WTC11 (cell line): ENCODE measurements around the gene UCP3. TPM values are rescaled to one million over a fixed set of nuclear protein-coding genes. Genes with fewer than 3 reads are reported as not detected.

Experiments used
- ATAC-seq: fragments of 200-7000 bp; cut with Tn5 transposase; 2 replicates; pipeline ENCODE4 v1.10.0; 2021; ENCODE audit warnings: mild to moderate bottlenecking, moderate library complexity
- CTCF ChIA-PET: fragments of 300-600 bp; sonication (Branson Sonifier 250); formaldehyde crosslinking; loops from one replicate; lab custom pipeline; 2021; ENCODE audit warnings: antibody characterized with exemption; lab: Charles Lee
- POLR2A ChIA-PET: fragments of 350-600 bp; sonication (Branson Sonifier 250); formaldehyde crosslinking; loops from one replicate; lab custom pipeline; 2021; ENCODE audit warnings: antibody characterized with exemption; lab: Charles Lee
- DNase-seq: peaks from one replicate; pipeline ENCODE4 v3.0.0; 2021; ENCODE audit warnings: low spot score
- H3K27ac Mint-ChIP-seq: 2 replicates; pipeline ENCODE4 v1.8.0; 2021; ENCODE audit warnings: mixed read lengths
- H3K27me3 Mint-ChIP-seq: 2 replicates; pipeline ENCODE4 v1.8.0; 2021; ENCODE audit warnings: low read depth, mild to moderate bottlenecking, moderate library complexity, mixed read lengths
- H3K36me3 Mint-ChIP-seq: 2 replicates; pipeline ENCODE4 v1.8.0; 2021; ENCODE audit warnings: mixed read lengths
- H3K4me1 Mint-ChIP-seq: 2 replicates; pipeline ENCODE4 v1.8.0; 2022; ENCODE audit warnings: mixed read lengths
- H3K4me3 Mint-ChIP-seq: 2 replicates; pipeline ENCODE4 v1.8.0; 2021; ENCODE audit warnings: mild to moderate bottlenecking, moderate library complexity, mixed read lengths
- H3K9me3 Mint-ChIP-seq: 2 replicates; pipeline ENCODE4 v1.8.0; 2021; ENCODE audit warnings: mixed read lengths
- ATF1 ChIP-seq: sonication (generic); formaldehyde crosslinking; IDR thresholded peaks from 2 replicates; pipeline ENCODE4 v1.8.1; 2023; ENCODE audit warnings: mild to moderate bottlenecking, moderate library complexity, missing genetic modification reagents
- CREM ChIP-seq: sonication (generic); formaldehyde crosslinking; IDR thresholded peaks from 2 replicates; pipeline ENCODE4 v1.8.1; 2022; ENCODE audit warnings: mild to moderate bottlenecking, missing genetic modification reagents, moderate library complexity
- FOXP1 ChIP-seq: sonication (generic); formaldehyde crosslinking; IDR thresholded peaks from 2 replicates; pipeline ENCODE4 v1.8.0; 2022; ENCODE audit warnings: missing genetic modification reagents, mild to moderate bottlenecking, moderate library complexity, borderline replicate concordance
- HMGA2 ChIP-seq: fragments of 250-450 bp; sonication (Bioruptor Pico); IDR thresholded peaks from 2 replicates; pipeline ENCODE4 v1.4.0; 2021; ENCODE audit warnings: mild to moderate bottlenecking, moderate library complexity
- JAZF1 ChIP-seq: fragments of 250-450 bp; sonication (Bioruptor Pico); IDR thresholded peaks from 2 replicates; pipeline ENCODE4 v1.9.0; 2021; ENCODE audit warnings: moderate library complexity, mild to moderate bottlenecking, inconsistent platforms
- KAT7 ChIP-seq: sonication (generic); formaldehyde crosslinking; IDR thresholded peaks from 2 replicates; pipeline ENCODE4 v1.8.1; 2023; ENCODE audit warnings: missing genetic modification reagents, mild to moderate bottlenecking, borderline replicate concordance
- MXD4 ChIP-seq: fragments of 250-450 bp; sonication (Bioruptor Pico); IDR thresholded peaks from 2 replicates; pipeline ENCODE4 v1.8.0; 2021; ENCODE audit warnings: mild to moderate bottlenecking, moderate library complexity, borderline replicate concordance
- MYBL2 ChIP-seq: sonication (generic); formaldehyde crosslinking; IDR thresholded peaks from 2 replicates; pipeline ENCODE4 v1.8.1; 2023; ENCODE audit warnings: mild to moderate bottlenecking, moderate library complexity, missing genetic modification reagents
- NFE2L1 ChIP-seq: sonication (generic); formaldehyde crosslinking; IDR thresholded peaks from 2 replicates; pipeline ENCODE4 v1.8.1; 2023; ENCODE audit warnings: missing genetic modification reagents
- NFYB ChIP-seq: sonication (generic); formaldehyde crosslinking; conservative IDR thresholded peaks from 2 replicates; pipeline ENCODE4 v1.8.0; 2022; ENCODE audit warnings: low read depth, missing genetic modification reagents
- PRRX2 ChIP-seq: fragments of 250-450 bp; sonication (Bioruptor Pico); IDR thresholded peaks from 2 replicates; pipeline ENCODE4 v1.8.0; 2021; ENCODE audit warnings: mild to moderate bottlenecking
- RORB ChIP-seq: fragments of 250-450 bp; sonication (Bioruptor Pico); IDR thresholded peaks from 2 replicates; pipeline ENCODE4 v1.9.0; 2021; ENCODE audit warnings: mild to moderate bottlenecking
- TEAD4 ChIP-seq: sonication (generic); formaldehyde crosslinking; IDR thresholded peaks from 2 replicates; pipeline ENCODE4 v1.8.0; 2022; ENCODE audit warnings: mild to moderate bottlenecking, missing genetic modification reagents
- ZNF219 ChIP-seq: sonication (generic); formaldehyde crosslinking; IDR thresholded peaks from 2 replicates; pipeline ENCODE4 v1.8.0; 2023; ENCODE audit warnings: missing genetic modification reagents, mild to moderate bottlenecking, borderline replicate concordance
- ZNF671 ChIP-seq: fragments of 250-450 bp; sonication (Bioruptor Pico); IDR thresholded peaks from 2 replicates; pipeline ENCODE4 v1.8.0; 2021; ENCODE audit warnings: mild to moderate bottlenecking
- total RNA-seq: library from RNA; stranded (reverse); gene quantifications from 3 replicates; pipeline ENCODE4 v1.2.3, GENCODE V29; 2021
- TF ChIP-seq, protein P1 (sequence below): fragments of 250-450 bp; sonication (Bioruptor Pico); IDR thresholded peaks from 2 replicates; pipeline ENCODE4 v1.9.0; 2021; ENCODE audit warnings: mild to moderate bottlenecking, borderline replicate concordance
- TF ChIP-seq, protein P2 (sequence below): fragments of 200-600 bp; IDR thresholded peaks from 2 replicates; pipeline ENCODE4 v1.8.0; 2022; ENCODE audit warnings: antibody characterized with exemption
- TF ChIP-seq, protein P3 (sequence below): sonication (generic); formaldehyde crosslinking; IDR thresholded peaks from 2 replicates; pipeline ENCODE4 v1.8.1; 2023; ENCODE audit warnings: mild to moderate bottlenecking, missing genetic modification reagents
- TF ChIP-seq, protein P4 (sequence below): sonication (generic); formaldehyde crosslinking; IDR thresholded peaks from 2 replicates; pipeline ENCODE4 v1.8.0; 2022; ENCODE audit warnings: mild to moderate bottlenecking, missing genetic modification reagents
- TF ChIP-seq, protein P5 (sequence below): sonication (generic); formaldehyde crosslinking; IDR thresholded peaks from 2 replicates; pipeline ENCODE4 v1.8.1; 2022; ENCODE audit warnings: mild to moderate bottlenecking, missing genetic modification reagents, moderate library complexity, borderline replicate concordance
- TF ChIP-seq, protein P6 (sequence below): sonication (generic); formaldehyde crosslinking; IDR thresholded peaks from 2 replicates; pipeline ENCODE4 v1.8.0; 2022; ENCODE audit warnings: mild to moderate bottlenecking, missing genetic modification reagents
- TF ChIP-seq, protein P7 (sequence below): sonication (generic); formaldehyde crosslinking; IDR thresholded peaks from 2 replicates; pipeline ENCODE4 v1.8.1; 2022; ENCODE audit warnings: mild to moderate bottlenecking, moderate library complexity, missing genetic modification reagents
- TF ChIP-seq, protein P8 (sequence below): sonication (generic); formaldehyde crosslinking; IDR thresholded peaks from 2 replicates; pipeline ENCODE4 v1.8.1; 2022; ENCODE audit warnings: missing genetic modification reagents, borderline replicate concordance

Gene UCP3
- total RNA-seq, 1 experiment from 2014 or later, result 0.55 TPM

DNA sequence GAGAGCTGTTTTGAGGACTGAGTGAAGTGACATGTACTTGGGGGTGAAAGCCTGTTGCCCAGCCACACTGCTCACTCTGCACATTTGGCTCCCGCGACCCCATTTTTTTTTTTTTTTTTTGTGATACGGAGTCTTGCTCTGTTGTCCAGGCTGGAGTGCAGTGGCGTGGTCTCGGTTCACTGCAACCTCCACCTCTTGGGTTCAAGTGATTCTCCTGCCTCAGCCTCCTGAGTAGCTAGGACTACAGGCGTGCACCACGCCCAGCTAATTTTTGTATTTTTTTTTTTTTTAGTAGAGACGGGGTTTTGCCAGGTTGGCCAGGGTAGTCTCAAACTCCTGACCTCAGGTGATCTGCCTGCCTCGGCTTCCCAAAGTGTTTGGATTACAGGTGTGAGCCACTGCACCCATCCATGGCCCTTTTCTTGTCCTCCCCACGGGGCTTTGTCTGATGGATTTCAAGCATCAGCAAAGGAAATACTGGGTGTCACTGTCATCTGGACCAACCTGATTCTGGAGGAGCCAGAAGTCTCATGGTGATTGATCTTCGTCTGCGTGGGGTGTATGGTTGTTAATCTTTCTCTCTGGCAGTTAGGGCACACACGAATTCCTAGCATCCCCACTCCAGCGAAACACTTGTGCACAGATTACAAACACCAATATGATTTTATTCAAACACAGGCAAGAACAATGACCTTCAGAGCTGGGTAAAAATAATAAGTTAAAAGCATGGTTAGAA is 3.4 kb upstream of the UCP3 start (continued):
- TF ChIP-seq, protein P1, sequence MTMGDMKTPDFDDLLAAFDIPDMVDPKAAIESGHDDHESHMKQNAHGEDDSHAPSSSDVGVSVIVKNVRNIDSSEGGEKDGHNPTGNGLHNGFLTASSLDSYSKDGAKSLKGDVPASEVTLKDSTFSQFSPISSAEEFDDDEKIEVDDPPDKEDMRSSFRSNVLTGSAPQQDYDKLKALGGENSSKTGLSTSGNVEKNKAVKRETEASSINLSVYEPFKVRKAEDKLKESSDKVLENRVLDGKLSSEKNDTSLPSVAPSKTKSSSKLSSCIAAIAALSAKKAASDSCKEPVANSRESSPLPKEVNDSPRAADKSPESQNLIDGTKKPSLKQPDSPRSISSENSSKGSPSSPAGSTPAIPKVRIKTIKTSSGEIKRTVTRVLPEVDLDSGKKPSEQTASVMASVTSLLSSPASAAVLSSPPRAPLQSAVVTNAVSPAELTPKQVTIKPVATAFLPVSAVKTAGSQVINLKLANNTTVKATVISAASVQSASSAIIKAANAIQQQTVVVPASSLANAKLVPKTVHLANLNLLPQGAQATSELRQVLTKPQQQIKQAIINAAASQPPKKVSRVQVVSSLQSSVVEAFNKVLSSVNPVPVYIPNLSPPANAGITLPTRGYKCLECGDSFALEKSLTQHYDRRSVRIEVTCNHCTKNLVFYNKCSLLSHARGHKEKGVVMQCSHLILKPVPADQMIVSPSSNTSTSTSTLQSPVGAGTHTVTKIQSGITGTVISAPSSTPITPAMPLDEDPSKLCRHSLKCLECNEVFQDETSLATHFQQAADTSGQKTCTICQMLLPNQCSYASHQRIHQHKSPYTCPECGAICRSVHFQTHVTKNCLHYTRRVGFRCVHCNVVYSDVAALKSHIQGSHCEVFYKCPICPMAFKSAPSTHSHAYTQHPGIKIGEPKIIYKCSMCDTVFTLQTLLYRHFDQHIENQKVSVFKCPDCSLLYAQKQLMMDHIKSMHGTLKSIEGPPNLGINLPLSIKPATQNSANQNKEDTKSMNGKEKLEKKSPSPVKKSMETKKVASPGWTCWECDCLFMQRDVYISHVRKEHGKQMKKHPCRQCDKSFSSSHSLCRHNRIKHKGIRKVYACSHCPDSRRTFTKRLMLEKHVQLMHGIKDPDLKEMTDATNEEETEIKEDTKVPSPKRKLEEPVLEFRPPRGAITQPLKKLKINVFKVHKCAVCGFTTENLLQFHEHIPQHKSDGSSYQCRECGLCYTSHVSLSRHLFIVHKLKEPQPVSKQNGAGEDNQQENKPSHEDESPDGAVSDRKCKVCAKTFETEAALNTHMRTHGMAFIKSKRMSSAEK, result no peak
- TF ChIP-seq ZNF671 (CRISPR knock-in tag), result no peak
- no peak for TF ChIP-seq CREM (CRISPR knock-in tag)
- no peak for TF ChIP-seq ATF1 (CRISPR knock-in tag)
- no peak for TF ChIP-seq KAT7 (CRISPR knock-in tag)
- no peak for TF ChIP-seq RORB (CRISPR knock-in tag)
- TF ChIP-seq PRRX2, result no peak

DNA sequence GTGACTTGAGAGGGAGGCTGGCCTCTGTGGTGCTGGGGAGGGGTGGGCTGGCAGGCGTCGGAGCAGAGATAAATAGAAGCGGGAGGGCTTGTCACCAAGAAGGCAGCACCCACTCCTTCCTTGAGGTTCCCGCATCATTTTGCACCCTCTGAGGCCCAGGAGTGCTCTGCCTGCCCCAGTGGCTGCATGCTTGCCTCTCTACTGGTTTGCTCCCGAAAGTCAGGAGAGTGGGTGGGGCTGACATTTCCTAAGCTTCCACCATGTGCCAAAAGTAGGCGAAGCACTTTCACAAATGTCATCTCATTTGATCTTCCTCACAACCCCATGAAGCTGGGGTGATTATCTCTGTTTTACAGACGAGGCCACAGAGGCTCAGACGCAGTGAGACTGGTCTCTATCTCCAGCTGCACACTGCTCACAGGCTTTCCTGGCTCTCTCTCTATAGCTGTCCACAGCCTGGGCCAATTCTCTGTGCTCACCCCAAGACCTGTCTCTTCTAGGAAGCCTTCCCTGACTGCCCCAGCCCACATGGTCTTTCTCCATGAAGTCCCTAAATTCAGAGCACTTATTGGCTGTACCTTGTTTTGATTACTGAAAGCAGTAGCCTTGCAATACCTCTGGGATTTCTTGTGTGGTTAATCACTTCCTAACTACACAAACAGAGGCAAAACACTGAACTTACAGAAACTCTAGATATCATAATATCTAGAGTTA is 2.6 kb upstream of the UCP3 start:
- TF ChIP-seq ZNF219 (CRISPR knock-in tag), result no peak
- TF ChIP-seq, protein P2, sequence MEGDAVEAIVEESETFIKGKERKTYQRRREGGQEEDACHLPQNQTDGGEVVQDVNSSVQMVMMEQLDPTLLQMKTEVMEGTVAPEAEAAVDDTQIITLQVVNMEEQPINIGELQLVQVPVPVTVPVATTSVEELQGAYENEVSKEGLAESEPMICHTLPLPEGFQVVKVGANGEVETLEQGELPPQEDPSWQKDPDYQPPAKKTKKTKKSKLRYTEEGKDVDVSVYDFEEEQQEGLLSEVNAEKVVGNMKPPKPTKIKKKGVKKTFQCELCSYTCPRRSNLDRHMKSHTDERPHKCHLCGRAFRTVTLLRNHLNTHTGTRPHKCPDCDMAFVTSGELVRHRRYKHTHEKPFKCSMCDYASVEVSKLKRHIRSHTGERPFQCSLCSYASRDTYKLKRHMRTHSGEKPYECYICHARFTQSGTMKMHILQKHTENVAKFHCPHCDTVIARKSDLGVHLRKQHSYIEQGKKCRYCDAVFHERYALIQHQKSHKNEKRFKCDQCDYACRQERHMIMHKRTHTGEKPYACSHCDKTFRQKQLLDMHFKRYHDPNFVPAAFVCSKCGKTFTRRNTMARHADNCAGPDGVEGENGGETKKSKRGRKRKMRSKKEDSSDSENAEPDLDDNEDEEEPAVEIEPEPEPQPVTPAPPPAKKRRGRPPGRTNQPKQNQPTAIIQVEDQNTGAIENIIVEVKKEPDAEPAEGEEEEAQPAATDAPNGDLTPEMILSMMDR, result no peak
- TF ChIP-seq JAZF1 (CRISPR knock-in tag), result no peak
- no peak for TF ChIP-seq NFYB (CRISPR knock-in tag)
- TF ChIP-seq, protein P3, sequence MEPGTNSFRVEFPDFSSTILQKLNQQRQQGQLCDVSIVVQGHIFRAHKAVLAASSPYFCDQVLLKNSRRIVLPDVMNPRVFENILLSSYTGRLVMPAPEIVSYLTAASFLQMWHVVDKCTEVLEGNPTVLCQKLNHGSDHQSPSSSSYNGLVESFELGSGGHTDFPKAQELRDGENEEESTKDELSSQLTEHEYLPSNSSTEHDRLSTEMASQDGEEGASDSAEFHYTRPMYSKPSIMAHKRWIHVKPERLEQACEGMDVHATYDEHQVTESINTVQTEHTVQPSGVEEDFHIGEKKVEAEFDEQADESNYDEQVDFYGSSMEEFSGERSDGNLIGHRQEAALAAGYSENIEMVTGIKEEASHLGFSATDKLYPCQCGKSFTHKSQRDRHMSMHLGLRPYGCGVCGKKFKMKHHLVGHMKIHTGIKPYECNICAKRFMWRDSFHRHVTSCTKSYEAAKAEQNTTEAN (CRISPR knock-in tag), result no peak
- no peak for TF ChIP-seq NFE2L1 (CRISPR knock-in tag)
- TF ChIP-seq, protein P4, sequence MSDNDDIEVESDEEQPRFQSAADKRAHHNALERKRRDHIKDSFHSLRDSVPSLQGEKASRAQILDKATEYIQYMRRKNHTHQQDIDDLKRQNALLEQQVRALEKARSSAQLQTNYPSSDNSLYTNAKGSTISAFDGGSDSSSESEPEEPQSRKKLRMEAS (CRISPR knock-in tag), result no peak
- TF ChIP-seq TEAD4 (CRISPR knock-in tag), result no peak
- TF ChIP-seq ZNF671 (CRISPR knock-in tag), result no peak
- TF ChIP-seq MXD4, result no peak
- TF ChIP-seq MYBL2 (CRISPR knock-in tag), result no peak
- TF ChIP-seq CREM (CRISPR knock-in tag), result no peak
- TF ChIP-seq, protein P5, sequence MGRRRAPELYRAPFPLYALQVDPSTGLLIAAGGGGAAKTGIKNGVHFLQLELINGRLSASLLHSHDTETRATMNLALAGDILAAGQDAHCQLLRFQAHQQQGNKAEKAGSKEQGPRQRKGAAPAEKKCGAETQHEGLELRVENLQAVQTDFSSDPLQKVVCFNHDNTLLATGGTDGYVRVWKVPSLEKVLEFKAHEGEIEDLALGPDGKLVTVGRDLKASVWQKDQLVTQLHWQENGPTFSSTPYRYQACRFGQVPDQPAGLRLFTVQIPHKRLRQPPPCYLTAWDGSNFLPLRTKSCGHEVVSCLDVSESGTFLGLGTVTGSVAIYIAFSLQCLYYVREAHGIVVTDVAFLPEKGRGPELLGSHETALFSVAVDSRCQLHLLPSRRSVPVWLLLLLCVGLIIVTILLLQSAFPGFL (CRISPR knock-in tag), result no peak
- no peak for TF ChIP-seq ATF1 (CRISPR knock-in tag)
- TF ChIP-seq, protein P6, sequence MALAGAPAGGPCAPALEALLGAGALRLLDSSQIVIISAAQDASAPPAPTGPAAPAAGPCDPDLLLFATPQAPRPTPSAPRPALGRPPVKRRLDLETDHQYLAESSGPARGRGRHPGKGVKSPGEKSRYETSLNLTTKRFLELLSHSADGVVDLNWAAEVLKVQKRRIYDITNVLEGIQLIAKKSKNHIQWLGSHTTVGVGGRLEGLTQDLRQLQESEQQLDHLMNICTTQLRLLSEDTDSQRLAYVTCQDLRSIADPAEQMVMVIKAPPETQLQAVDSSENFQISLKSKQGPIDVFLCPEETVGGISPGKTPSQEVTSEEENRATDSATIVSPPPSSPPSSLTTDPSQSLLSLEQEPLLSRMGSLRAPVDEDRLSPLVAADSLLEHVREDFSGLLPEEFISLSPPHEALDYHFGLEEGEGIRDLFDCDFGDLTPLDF, result no peak
- no peak for TF ChIP-seq HMGA2 (CRISPR knock-in tag)
- no peak for TF ChIP-seq FOXP1 (CRISPR knock-in tag)
- TF ChIP-seq, protein P7, sequence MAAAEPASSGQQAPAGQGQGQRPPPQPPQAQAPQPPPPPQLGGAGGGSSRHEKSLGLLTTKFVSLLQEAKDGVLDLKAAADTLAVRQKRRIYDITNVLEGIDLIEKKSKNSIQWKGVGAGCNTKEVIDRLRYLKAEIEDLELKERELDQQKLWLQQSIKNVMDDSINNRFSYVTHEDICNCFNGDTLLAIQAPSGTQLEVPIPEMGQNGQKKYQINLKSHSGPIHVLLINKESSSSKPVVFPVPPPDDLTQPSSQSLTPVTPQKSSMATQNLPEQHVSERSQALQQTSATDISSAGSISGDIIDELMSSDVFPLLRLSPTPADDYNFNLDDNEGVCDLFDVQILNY (CRISPR knock-in tag), result no peak
- TF ChIP-seq, protein P8, sequence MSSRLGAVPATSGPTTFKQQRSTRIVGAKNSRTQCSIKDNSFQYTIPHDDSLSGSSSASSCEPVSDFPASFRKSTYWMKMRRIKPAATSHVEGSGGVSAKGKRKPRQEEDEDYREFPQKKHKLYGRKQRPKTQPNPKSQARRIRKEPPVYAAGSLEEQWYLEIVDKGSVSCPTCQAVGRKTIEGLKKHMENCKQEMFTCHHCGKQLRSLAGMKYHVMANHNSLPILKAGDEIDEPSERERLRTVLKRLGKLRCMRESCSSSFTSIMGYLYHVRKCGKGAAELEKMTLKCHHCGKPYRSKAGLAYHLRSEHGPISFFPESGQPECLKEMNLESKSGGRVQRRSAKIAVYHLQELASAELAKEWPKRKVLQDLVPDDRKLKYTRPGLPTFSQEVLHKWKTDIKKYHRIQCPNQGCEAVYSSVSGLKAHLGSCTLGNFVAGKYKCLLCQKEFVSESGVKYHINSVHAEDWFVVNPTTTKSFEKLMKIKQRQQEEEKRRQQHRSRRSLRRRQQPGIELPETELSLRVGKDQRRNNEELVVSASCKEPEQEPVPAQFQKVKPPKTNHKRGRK (CRISPR knock-in tag), result no peak
- H3K9me3 Mint-ChIP-seq, result no peaks in the 10 kb centered on the region
- DNase-seq (no peak), ATAC-seq (no peak)
- H3K36me3 Mint-ChIP-seq, result peaks cover 3% of the 10 kb centered on the region; the same call in 1 of the 2 replicates
- H3K4me1 Mint-ChIP-seq, result peaks cover 7% of the 10 kb centered on the region
- H3K4me3 Mint-ChIP-seq, result no peak overlapping the region
- POLR2A ChIA-PET, result no interaction called here
- CTCF ChIA-PET, result no interaction called here
- no peaks in the 10 kb centered on the region for H3K27me3 Mint-ChIP-seq
- no peak overlapping the region for H3K27ac Mint-ChIP-seq
